Measurements from ENCODE around the gene BIRC6. TPM values are rescaled to one million over a fixed set of nuclear protein-coding genes. Genes with fewer than 3 reads are reported as not detected.

Gene BIRC6
- total RNA-seq, 2 experiments from 2014 or later: 81.2 to 125 TPM

- CTCF ChIA-PET (ENCODE audit: unreplicated experiment): no interaction called here
- Histone ChIP-seq H3K79me2 (ENCODE audit: insufficient read depth, low read depth, low read length) (no peaks in the 10 kb centered on the region), H2AFZ (ENCODE audit: low read length) (no peak overlapping the region), H3K36me3 (ENCODE audit: insufficient read depth, low read length) (peaks cover 96% of the 10 kb centered on the region), H3K4me2 (ENCODE audit: low read length) (no peak overlapping the region), H3K4me1 (ENCODE audit: insufficient read depth, low read length, poor library complexity, severe bottlenecking) (no peaks in the 10 kb centered on the region), H3K27ac (ENCODE audit: low read depth, low read length, poor library complexity, severe bottlenecking) (no peak overlapping the region), H3K9me2 (ENCODE audit: insufficient read depth, low read length) (no peaks in the 10 kb centered on the region), H3K4me3 (ENCODE audit: low read depth, low read length, poor library complexity, severe bottlenecking) (no peak overlapping the region), H4K20me1 (ENCODE audit: insufficient read depth, low read length) (no peaks in the 10 kb centered on the region), H3K9me3 (ENCODE audit: low read length) (no peaks in the 10 kb centered on the region)
- no peak for DNase-seq (ENCODE audit: low spot score)
- intact Hi-C loops (cut with micrococcal nuclease; ENCODE audit: unreplicated experiment): no loop called here
- POLR2A ChIA-PET: interaction anchor here (0.6 kb wide), 1 partner anchor 88 kb away, joined by 4 read pairs; no protein-coding TSS in a partner anchor
- no TSS peak for BruUV-seq (replicated peaks)
- TF ChIP-seq CTCF (conservative IDR thresholded peaks at IDR 0.05; ENCODE audit: low read length) (no peak), EZH2phosphoT487 (IDR thresholded peaks at IDR 0.05; ENCODE audit: borderline replicate concordance, low read depth, low read length) (no peak)
Observed at GRCh38 chr2:32484937-32485336, 128.1 kb downstream of the BIRC6 start.

GRCh38 chr2:32485399-32485798, 128.6 kb downstream of the BIRC6 start:
- no peaks in the 10 kb centered on the region for H3K9me3 ChIP-seq (ENCODE audit: low read length)
- no peak overlapping the region for H2AFZ ChIP-seq (ENCODE audit: low read length)
- no peak overlapping the region for H3K27ac ChIP-seq (ENCODE audit: low read depth, low read length, poor library complexity, severe bottlenecking)
- BruUV-seq (replicated peaks): no TSS peak
- POLR2A ChIA-PET: no interaction called here
- no peak for DNase-seq (ENCODE audit: low spot score)
- no peaks in the 10 kb centered on the region for H3K79me2 ChIP-seq (ENCODE audit: insufficient read depth, low read depth, low read length)
- CTCF ChIA-PET (ENCODE audit: unreplicated experiment): no interaction called here
- H3K9me2 ChIP-seq (ENCODE audit: insufficient read depth, low read length): no peaks in the 10 kb centered on the region
- TF ChIP-seq CTCF (conservative IDR thresholded peaks at IDR 0.05; ENCODE audit: low read length): no peak
- no peak for TF ChIP-seq EZH2phosphoT487 (IDR thresholded peaks at IDR 0.05; ENCODE audit: borderline replicate concordance, low read depth, low read length)
- H3K4me1 ChIP-seq (ENCODE audit: insufficient read depth, low read length, poor library complexity, severe bottlenecking): no peaks in the 10 kb centered on the region
- no peaks in the 10 kb centered on the region for H4K20me1 ChIP-seq (ENCODE audit: insufficient read depth, low read length)
- intact Hi-C loops (cut with micrococcal nuclease; ENCODE audit: unreplicated experiment): no loop called here
- H3K4me3 ChIP-seq (ENCODE audit: low read depth, low read length, poor library complexity, severe bottlenecking): no peak overlapping the region
- peaks cover 96% of the 10 kb centered on the region for H3K36me3 ChIP-seq (ENCODE audit: insufficient read depth, low read length)
- no peak overlapping the region for H3K4me2 ChIP-seq (ENCODE audit: low read length)

- no peak for TF ChIP-seq CTCF (conservative IDR thresholded peaks at IDR 0.05; ENCODE audit: low read length)
- TF ChIP-seq EZH2phosphoT487 (IDR thresholded peaks at IDR 0.05; ENCODE audit: borderline replicate concordance, low read depth, low read length): no peak
- peaks cover 90% of the 10 kb centered on the region for H3K36me3 ChIP-seq (ENCODE audit: insufficient read depth, low read length)
- no peaks in the 10 kb centered on the region for H3K9me2 ChIP-seq (ENCODE audit: insufficient read depth, low read length)
- no TSS peak for BruUV-seq (replicated peaks)
- no peaks in the 10 kb centered on the region for H3K79me2 ChIP-seq (ENCODE audit: insufficient read depth, low read depth, low read length)
- no peak overlapping the region for H3K27ac ChIP-seq (ENCODE audit: low read depth, low read length, poor library complexity, severe bottlenecking)
- ChIA-PET CTCF (ENCODE audit: unreplicated experiment) (no interaction called here), POLR2A (interaction anchor here (0.6 kb wide), 2 partner anchors 102 to 167 kb away, joined by 3 to 7 read pairs; no protein-coding TSS in a partner anchor)
- no peak overlapping the region for H3K4me3 ChIP-seq (ENCODE audit: low read depth, low read length, poor library complexity, severe bottlenecking)
- no peak overlapping the region for H3K4me2 ChIP-seq (ENCODE audit: low read length)
- H2AFZ ChIP-seq (ENCODE audit: low read length): no peak overlapping the region
- H4K20me1 ChIP-seq (ENCODE audit: insufficient read depth, low read length): no peaks in the 10 kb centered on the region
- H3K4me1 ChIP-seq (ENCODE audit: insufficient read depth, low read length, poor library complexity, severe bottlenecking): no peaks in the 10 kb centered on the region
- no peaks in the 10 kb centered on the region for H3K9me3 ChIP-seq (ENCODE audit: low read length)
- DNase-seq (ENCODE audit: low spot score): no peak
- intact Hi-C loops (cut with micrococcal nuclease; ENCODE audit: unreplicated experiment): no loop called here
Observed at GRCh38 chr2:32489061-32489460, 132.2 kb downstream of the BIRC6 start.
